Peyer's patch (tissue), 4 donors: ENCODE results near the gene ZGPAT.

Source experiments
- POLR2A ChIP-seq, 2 donors: fragments of 450-650 bp; IDR thresholded peaks; one replicate each; pipeline ENCODE4 v1.5.1; 2017; ENCODE audit warnings: antibody characterized with exemption in 2 of 2, mild to moderate bottlenecking in 2 of 2, moderate library complexity in 2 of 2
- TF ChIP-seq, protein P1 (sequence below), 6 experiments: fragments of 450-650 bp in 4 of 6; fragments of 200-600 bp in 2 of 6; sonication (generic) in 1 of 6; IDR thresholded peaks; one replicate each; pipeline ENCODE4 v1.5.1; 2017 to 2019; ENCODE audit warnings: antibody characterized with exemption in 6 of 6, mild to moderate bottlenecking in 3 of 6, moderate library complexity in 1 of 6

- TF ChIP-seq, protein P1, sequence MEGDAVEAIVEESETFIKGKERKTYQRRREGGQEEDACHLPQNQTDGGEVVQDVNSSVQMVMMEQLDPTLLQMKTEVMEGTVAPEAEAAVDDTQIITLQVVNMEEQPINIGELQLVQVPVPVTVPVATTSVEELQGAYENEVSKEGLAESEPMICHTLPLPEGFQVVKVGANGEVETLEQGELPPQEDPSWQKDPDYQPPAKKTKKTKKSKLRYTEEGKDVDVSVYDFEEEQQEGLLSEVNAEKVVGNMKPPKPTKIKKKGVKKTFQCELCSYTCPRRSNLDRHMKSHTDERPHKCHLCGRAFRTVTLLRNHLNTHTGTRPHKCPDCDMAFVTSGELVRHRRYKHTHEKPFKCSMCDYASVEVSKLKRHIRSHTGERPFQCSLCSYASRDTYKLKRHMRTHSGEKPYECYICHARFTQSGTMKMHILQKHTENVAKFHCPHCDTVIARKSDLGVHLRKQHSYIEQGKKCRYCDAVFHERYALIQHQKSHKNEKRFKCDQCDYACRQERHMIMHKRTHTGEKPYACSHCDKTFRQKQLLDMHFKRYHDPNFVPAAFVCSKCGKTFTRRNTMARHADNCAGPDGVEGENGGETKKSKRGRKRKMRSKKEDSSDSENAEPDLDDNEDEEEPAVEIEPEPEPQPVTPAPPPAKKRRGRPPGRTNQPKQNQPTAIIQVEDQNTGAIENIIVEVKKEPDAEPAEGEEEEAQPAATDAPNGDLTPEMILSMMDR (IDR thresholded peaks at IDR 0.05), result no peak
- no peak for TF ChIP-seq POLR2A (IDR thresholded peaks at IDR 0.05)
These were observed 7.4 kb upstream of the ZGPAT start for GRCh38 chr20:63700199-63701050.
